GM23248 (cell line): ENCODE measurements around the gene TPRG1. TPM values are rescaled to one million over a fixed set of nuclear protein-coding genes. Genes with fewer than 3 reads are reported as not detected.

Source experiments
- DNase-seq: peaks from one replicate; pipeline ENCODE4 v3.0.0-alpha.2; 2015
- H2AFZ ChIP-seq: fragments of 200-600 bp; sonication (generic); 2 replicates; pipeline ENCODE4 v1.6.1; 2016; ENCODE audit warnings: antibody characterized with exemption
- H3F3A ChIP-seq: fragments of 200-600 bp; sonication (generic); 2 replicates; pipeline ENCODE4 v1.6.1; 2016; ENCODE audit warnings: mild to moderate bottlenecking, antibody characterized with exemption, mixed run types; ENCODE audit not compliant: insufficient read depth
- H3K27ac ChIP-seq: fragments of 200-600 bp; sonication (generic); 2 replicates; pipeline ENCODE4 v1.5.1; 2016; ENCODE audit warnings: mild to moderate bottlenecking
- H3K27me3 ChIP-seq: fragments of 200-600 bp; sonication (generic); replicated peaks from 2 replicates; pipeline ENCODE4 v1.6.1; 2016; ENCODE audit warnings: mild to moderate bottlenecking; ENCODE audit not compliant: insufficient read depth
- H3K36me3 ChIP-seq: fragments of 200-600 bp; sonication (generic); 2 replicates; pipeline ENCODE4 v1.6.1; 2016; ENCODE audit warnings: low read depth, mild to moderate bottlenecking
- H3K4me1 ChIP-seq: fragments of 200-600 bp; sonication (generic); 2 replicates; pipeline ENCODE4 v1.6.1; 2016; ENCODE audit warnings: mild to moderate bottlenecking; ENCODE audit not compliant: insufficient read depth
- H3K4me2 ChIP-seq: fragments of 200-600 bp; sonication (generic); one replicate; pipeline ENCODE4 v1.6.1; 2016; ENCODE audit warnings: mild to moderate bottlenecking; ENCODE audit not compliant: unreplicated experiment
- H3K4me3 ChIP-seq: fragments of 200-600 bp; sonication (generic); 2 replicates; pipeline ENCODE4 v1.5.1; 2016; ENCODE audit warnings: mild to moderate bottlenecking
- H3K79me2 ChIP-seq: fragments of 200-600 bp; sonication (generic); 2 replicates; pipeline ENCODE4 v1.6.1; 2016; ENCODE audit warnings: mild to moderate bottlenecking; ENCODE audit not compliant: insufficient read depth
- H3K9ac ChIP-seq: fragments of 200-600 bp; sonication (generic); 2 replicates; pipeline ENCODE4 v1.6.1; 2016; ENCODE audit warnings: mild to moderate bottlenecking
- H3K9me2 ChIP-seq: fragments of 200-600 bp; sonication (generic); 2 replicates; pipeline ENCODE4 v1.6.1; 2016; ENCODE audit warnings: mixed run types, mild to moderate bottlenecking, moderate library complexity; ENCODE audit not compliant: insufficient read depth
- H3K9me3 ChIP-seq: fragments of 200-600 bp; sonication (generic); one replicate; pipeline ENCODE4 v1.6.1; 2017; ENCODE audit warnings: low read depth
- H4K20me1 ChIP-seq: fragments of 200-600 bp; sonication (generic); 2 replicates; pipeline ENCODE4 v1.6.0; 2016; ENCODE audit not compliant: insufficient read depth
- EZH2 ChIP-seq: fragments of 200-600 bp; sonication (generic); IDR thresholded peaks from 2 replicates; pipeline ENCODE4 v1.6.1; 2018; ENCODE audit warnings: antibody characterized with exemption, mild to moderate bottlenecking; ENCODE audit not compliant: insufficient read depth, poor library complexity, severe bottlenecking
- EZH2phosphoT487 ChIP-seq: fragments of 200-600 bp; sonication (generic); IDR thresholded peaks from 2 replicates; pipeline ENCODE4 v1.6.1; 2018; ENCODE audit warnings: antibody characterized with exemption, moderate library complexity, mild to moderate bottlenecking, low read depth; ENCODE audit not compliant: insufficient read depth
- WGBS, 2 experiments: methylation state at CpG; one replicate each; pipeline ENCODE4 v1.1.6; 2015 to 2017; ENCODE audit warnings: low lambda C conversion rate in 2 of 2, low coverage in 1 of 2; ENCODE audit errors: missing lambda C conversion rate in 2 of 2; 5-methylcytosine and 5-hydroxymethylcytosine counted together
- in situ Hi-C: fragments of 300-500 bp; cut with MboI; formaldehyde crosslinking; loops from 2 replicates; pipeline ENCODE4 v1.15.0; 2020
- polyA plus RNA-seq: library from polyadenylated mRNA; unstranded; fragments of >200 nt; fragmentation: Nextera tagmentation; extraction: Ambion mirVana; gene quantifications from 2 replicates; pipeline ENCODE4 v1.2.1, GENCODE V29; 2016
- total RNA-seq: library from RNA; depleted of rRNA; stranded (reverse); fragments of >200 nt; shearing (Covaris generic); gene quantifications from 2 replicates; pipeline ENCODE4 v1.2.3, GENCODE V29; 2014

The TPRG1 gene
- total and polyA plus RNA-seq, 2 experiments from 2014 or later, result not detected

GRCh38 chr3:189286916-189287315, 115.1 kb downstream of the TPRG1 start:
- Histone ChIP-seq H3K9ac (no peak overlapping the region), H3K4me3 (no peak overlapping the region), H3K4me2 (no peak overlapping the region), H4K20me1 (no peaks in the 10 kb centered on the region), H3F3A (no peaks in the 10 kb centered on the region), H3K27me3 (no peaks in the 10 kb centered on the region), H3K9me2 (no peaks in the 10 kb centered on the region), H3K9me3 (no peaks in the 10 kb centered on the region), H3K27ac (no peak overlapping the region), H3K36me3 (no peaks in the 10 kb centered on the region), H2AFZ (no peak overlapping the region), H3K4me1 (no peaks in the 10 kb centered on the region), H3K79me2 (no peaks in the 10 kb centered on the region)
- TF ChIP-seq EZH2phosphoT487, result no peak
- in situ Hi-C loops, result no loop called here
- WGBS, 2 experiments, result 69 to 74% methylated on average over 5 of the region's 5 CpGs
- no peak for DNase-seq

GRCh38 chr3:189288348-189289235, 116.8 kb downstream of the TPRG1 start:
- no peak overlapping the region for H3K4me2 ChIP-seq
- no peaks in the 10 kb centered on the region for H4K20me1 ChIP-seq
- no peaks in the 10 kb centered on the region for H3K36me3 ChIP-seq
- H3F3A ChIP-seq, result no peaks in the 10 kb centered on the region
- no peaks in the 10 kb centered on the region for H3K27me3 ChIP-seq
- no peaks in the 10 kb centered on the region for H3K4me1 ChIP-seq
- in situ Hi-C loops, result no loop called here
- 64 to 69% methylated on average over 7 of the region's 7 CpGs for WGBS, 2 experiments
- no peaks in the 10 kb centered on the region for H3K9me3 ChIP-seq
- H3K9ac ChIP-seq, result no peak overlapping the region
- no peak overlapping the region for H3K4me3 ChIP-seq
- no peak overlapping the region for H3K27ac ChIP-seq
- no peaks in the 10 kb centered on the region for H3K9me2 ChIP-seq
- no peak overlapping the region for H2AFZ ChIP-seq
- H3K79me2 ChIP-seq, result no peaks in the 10 kb centered on the region
- TF ChIP-seq EZH2, result no peak
- TF ChIP-seq EZH2phosphoT487, result no peak
- no peak for DNase-seq

GRCh38 chr3:189289251-189289650, 117.5 kb downstream of the TPRG1 start:
- H3K9me2 ChIP-seq, result no peaks in the 10 kb centered on the region
- no peak overlapping the region for H3K27ac ChIP-seq
- no peaks in the 10 kb centered on the region for H3K79me2 ChIP-seq
- no peaks in the 10 kb centered on the region for H4K20me1 ChIP-seq
- no peak overlapping the region for H3K9ac ChIP-seq
- in situ Hi-C loops, result no loop called here
- H3K4me2 ChIP-seq, result no peak overlapping the region
- 55 to 60% methylated on average over 2 of the region's 2 CpGs for WGBS, 2 experiments
- H3K4me1 ChIP-seq, result no peaks in the 10 kb centered on the region
- no peak overlapping the region for H3K4me3 ChIP-seq
- no peaks in the 10 kb centered on the region for H3K27me3 ChIP-seq
- no peaks in the 10 kb centered on the region for H3K36me3 ChIP-seq
- no peak overlapping the region for H2AFZ ChIP-seq
- no peaks in the 10 kb centered on the region for H3F3A ChIP-seq
- H3K9me3 ChIP-seq, result no peaks in the 10 kb centered on the region
- no peak for DNase-seq
- TF ChIP-seq EZH2phosphoT487 (no peak), EZH2 (no peak)

- Histone ChIP-seq H3K4me2 (no peak overlapping the region), H3K9me2 (no peaks in the 10 kb centered on the region), H2AFZ (peak overlapping the region; percentile 39; the same call in 1 of the 2 replicates), H3K79me2 (no peaks in the 10 kb centered on the region), H3K4me3 (no peak overlapping the region), H3K27me3 (no peaks in the 10 kb centered on the region), H3K9ac (no peak overlapping the region), H3K9me3 (no peaks in the 10 kb centered on the region), H4K20me1 (no peaks in the 10 kb centered on the region), H3K27ac (no peak overlapping the region), H3K36me3 (no peaks in the 10 kb centered on the region), H3F3A (no peaks in the 10 kb centered on the region), H3K4me1 (0 out of 2 replicates have a peak, but pooled peaks cover under 1% of the 10 kb centered on the region)
- DNase-seq, result no peak
- TF ChIP-seq EZH2phosphoT487, result no peak
- no peak for TF ChIP-seq EZH2
- in situ Hi-C loops, result no loop called here
- 43 to 49% methylated on average over 6 of the region's 6 CpGs for WGBS, 2 experiments
Measured at GRCh38 chr3:189292667-189293484, 121.1 kb downstream of the TPRG1 start.
